OCI-LY3 (cell line): ENCODE measurements around the gene PDZD7.

Experiments used
- CTCF ChIP-seq: fragments of 200-600, 300-600 bp; sonication (generic); IDR thresholded peaks from 2 replicates; pipeline ENCODE4 v1.5.1; 2014; ENCODE audit warnings: antibody characterized with exemption, low read length, low read depth
- EZH2phosphoT487 ChIP-seq: fragments of 200-600 bp; shearing (Covaris generic); IDR thresholded peaks from 2 replicates; pipeline ENCODE4 v1.6.1; 2018; ENCODE audit warnings: antibody characterized with exemption, mixed run types, low read depth

DNA sequence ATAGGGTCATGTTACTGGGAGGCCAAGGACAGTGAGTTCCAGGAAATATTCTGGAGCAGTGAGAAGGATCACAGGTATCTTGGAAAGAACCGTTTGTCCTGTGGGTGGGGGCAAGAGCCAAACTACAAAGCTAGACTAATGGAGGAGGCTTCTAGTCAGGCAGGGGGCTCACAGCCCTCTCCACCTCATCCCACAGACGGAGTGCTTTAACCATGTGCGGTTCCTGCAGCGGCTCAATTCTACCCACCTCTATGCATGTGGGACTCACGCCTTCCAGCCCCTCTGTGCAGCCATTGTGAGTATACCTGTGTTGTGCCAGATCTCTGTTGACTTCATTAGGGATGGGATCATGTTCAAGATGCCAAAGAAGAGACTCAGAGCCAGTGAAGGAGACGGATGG, 53.5 kb downstream of the PDZD7 start:
- TF ChIP-seq CTCF, result no peak
- TF ChIP-seq EZH2phosphoT487, result no peak
